Kidney (tissue), 14 donors: ENCODE results near the gene NFKBIZ. TPM values are rescaled to one million over a fixed set of nuclear protein-coding genes. Genes with fewer than 3 reads are reported as not detected.

ENCODE experiments used
- DNase-seq, 5 donors: peaks; one replicate each; pipeline ENCODE4 v3.0.0-alpha.2; 2013 to 2020
- FAIRE-seq: peaks from 2 replicates; lab custom pipeline; 2012; peaks lifted over from hg19 to GRCh38; lab: Jason Lieb, UNC
- H3K27ac ChIP-seq, 2 donors: one replicate each; pipeline ENCODE4 v1.7.0; 2013; ENCODE audit warnings: low read depth in 2 of 2, low read length in 2 of 2, inconsistent platforms in 1 of 2
- H3K27me3 ChIP-seq: one replicate; pipeline ENCODE4 v1.7.1; 2013; ENCODE audit warnings: low read length, inconsistent platforms; ENCODE audit not compliant: control insufficient read depth, insufficient read depth
- H3K36me3 ChIP-seq, 3 donors: one replicate each; pipeline versions ENCODE4 v1.7.0 to v1.7.1; 2013; ENCODE audit warnings: low read length in 3 of 3, control low read depth in 1 of 3, inconsistent platforms in 1 of 3; ENCODE audit not compliant: insufficient read depth in 3 of 3, control insufficient read depth in 2 of 3
- H3K4me1 ChIP-seq, 3 donors: one replicate each; pipeline versions ENCODE4 v1.7.0 to v1.7.1; 2013; ENCODE audit warnings: low read length in 3 of 3, inconsistent platforms in 1 of 3, low read depth in 1 of 3; ENCODE audit not compliant: control insufficient read depth in 2 of 3, insufficient read depth in 2 of 3
- H3K4me3 ChIP-seq, 3 donors: one replicate each; pipeline versions ENCODE4 v1.7.0 to v1.8.1; 2013; ENCODE audit warnings: low read length in 3 of 3, control low read depth in 1 of 3, inconsistent platforms in 1 of 3
- H3K9ac ChIP-seq, 3 donors: one replicate each; pipeline versions ENCODE4 v1.7.0 to v1.7.1; 2013; ENCODE audit warnings: low read length in 3 of 3, control low read depth in 1 of 3, inconsistent platforms in 1 of 3
- H3K9me3 ChIP-seq, 3 donors: one replicate each; pipeline versions ENCODE4 v1.7.0 to v1.7.1; 2013; ENCODE audit warnings: low read length in 3 of 3, control low read depth in 1 of 3, inconsistent platforms in 1 of 3; ENCODE audit not compliant: control insufficient read depth in 2 of 3, insufficient read depth in 1 of 3
- intact Hi-C: fragments of 100-400 bp; cut with DNase I; formaldehyde crosslinking; loops from one replicate; pipeline ENCODE4 v1.11.1; 2022
- polyA plus RNA-seq: library from polyadenylated mRNA; stranded (reverse); fragments of 350-450 nt; fragmentation: Illumina TruSeq; extraction: RNeasy Lipid Tissue Mini Kit (QIAGEN cat#74804); gene quantifications from one replicate; pipeline ENCODE4 v1.2.3, GENCODE V29; 2014; ENCODE audit warnings: low read depth, low replicate concordance; ENCODE audit not compliant: insufficient read depth
- total RNA-seq: library from RNA; stranded (reverse); fragmentation: NEBNext Ultra II Directional; extraction: Animal tissue kit (Norgen Biotek cat#: 25700); gene quantifications from one replicate; pipeline ENCODE4 v1.2.1, GENCODE V29; 2021
- TF ChIP-seq, protein P1 (sequence below): IDR thresholded peaks from 3 replicates; pipeline ENCODE4 v1.5.1; 2012; ENCODE audit warnings: mild to moderate bottlenecking, moderate library complexity, borderline replicate concordance; ENCODE audit not compliant: insufficient read depth; ENCODE audit errors: extremely low read depth
- donor health status: control.
- donor health status: control.
- donor health status: control.
- donor health status: control.
- donor health status: control.
- donor health status: DM: yes; HTN: yes; CAD: no.
- donor health status: Normal renal cell carcinoma (clear cell type).

NFKBIZ gene
- total and polyA plus RNA-seq, 2 donors from 2014 or later, result 6.7 to 196 TPM

DNA sequence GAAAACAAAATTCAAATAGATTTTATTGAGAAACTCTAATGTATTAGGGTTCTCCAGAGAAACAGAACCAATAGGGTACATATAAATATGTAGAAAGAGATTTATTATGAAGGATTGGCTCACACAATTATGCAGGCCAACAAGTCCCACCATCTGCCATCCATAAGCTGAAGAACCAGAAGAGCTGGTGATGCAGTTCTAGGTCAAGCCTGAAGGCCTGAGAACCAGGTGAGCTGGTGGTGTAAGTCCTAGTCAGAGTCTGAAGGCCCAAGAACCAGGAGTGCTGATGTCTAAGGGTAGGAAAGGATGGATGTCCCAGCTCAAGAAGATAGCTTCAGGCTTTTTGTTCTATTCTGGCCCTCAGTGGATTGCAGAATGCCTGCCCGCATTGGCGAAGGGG is 2.6 kb upstream of the NFKBIZ start:
- Histone ChIP-seq H3K36me3 (no peaks in the 10 kb centered on the region), H3K27ac (no peak overlapping the region), H3K27me3 (no peaks in the 10 kb centered on the region), H3K9me3 (no peaks in the 10 kb centered on the region), H3K9ac (no peak overlapping the region), H3K4me1 (peaks cover 0 to 3% (median 0%) of the 10 kb centered on the region in 3 donors), H3K4me3 (no peak overlapping the region)
- intact Hi-C loops, result no loop called here
- no peak for FAIRE-seq
- TF ChIP-seq, protein P1, sequence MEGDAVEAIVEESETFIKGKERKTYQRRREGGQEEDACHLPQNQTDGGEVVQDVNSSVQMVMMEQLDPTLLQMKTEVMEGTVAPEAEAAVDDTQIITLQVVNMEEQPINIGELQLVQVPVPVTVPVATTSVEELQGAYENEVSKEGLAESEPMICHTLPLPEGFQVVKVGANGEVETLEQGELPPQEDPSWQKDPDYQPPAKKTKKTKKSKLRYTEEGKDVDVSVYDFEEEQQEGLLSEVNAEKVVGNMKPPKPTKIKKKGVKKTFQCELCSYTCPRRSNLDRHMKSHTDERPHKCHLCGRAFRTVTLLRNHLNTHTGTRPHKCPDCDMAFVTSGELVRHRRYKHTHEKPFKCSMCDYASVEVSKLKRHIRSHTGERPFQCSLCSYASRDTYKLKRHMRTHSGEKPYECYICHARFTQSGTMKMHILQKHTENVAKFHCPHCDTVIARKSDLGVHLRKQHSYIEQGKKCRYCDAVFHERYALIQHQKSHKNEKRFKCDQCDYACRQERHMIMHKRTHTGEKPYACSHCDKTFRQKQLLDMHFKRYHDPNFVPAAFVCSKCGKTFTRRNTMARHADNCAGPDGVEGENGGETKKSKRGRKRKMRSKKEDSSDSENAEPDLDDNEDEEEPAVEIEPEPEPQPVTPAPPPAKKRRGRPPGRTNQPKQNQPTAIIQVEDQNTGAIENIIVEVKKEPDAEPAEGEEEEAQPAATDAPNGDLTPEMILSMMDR, result no peak
- DNase-seq, result no peak

DNA sequence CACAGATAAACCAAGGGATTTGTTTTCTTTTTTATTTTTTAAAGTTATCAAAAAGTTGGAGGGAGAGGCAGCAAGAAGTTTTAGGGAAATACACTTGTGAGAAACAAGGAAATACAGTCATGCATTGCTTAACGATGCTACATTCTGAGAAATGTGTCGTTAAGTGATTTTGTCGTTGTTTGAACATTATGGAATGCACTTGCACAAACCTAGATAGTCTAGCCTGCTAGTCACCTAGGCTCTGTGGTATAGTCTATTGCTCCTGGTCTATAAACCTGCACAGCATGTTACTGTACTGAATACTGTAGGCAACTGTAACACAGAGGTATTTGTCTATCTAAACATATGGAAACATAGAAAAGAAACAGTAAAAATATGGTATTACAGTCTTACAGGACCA is 2.0 kb upstream of the NFKBIZ start:
- TF ChIP-seq, protein P1, result no peak
- FAIRE-seq (no peak), DNase-seq (no peak)
- intact Hi-C loops, result no loop called here
- no peak overlapping the region for H3K9ac ChIP-seq
- H3K36me3 ChIP-seq, result peaks cover 0 to 3% (median 2%) of the 10 kb centered on the region in 3 donors
- H3K9me3 ChIP-seq, result no peaks in the 10 kb centered on the region
- H3K4me3 ChIP-seq, result no peak overlapping the region
- H3K27me3 ChIP-seq, result no peaks in the 10 kb centered on the region
- H3K27ac ChIP-seq, result no peak overlapping the region
- peaks cover 0 to 3% (median 0%) of the 10 kb centered on the region in 3 donors for H3K4me1 ChIP-seq

DNA sequence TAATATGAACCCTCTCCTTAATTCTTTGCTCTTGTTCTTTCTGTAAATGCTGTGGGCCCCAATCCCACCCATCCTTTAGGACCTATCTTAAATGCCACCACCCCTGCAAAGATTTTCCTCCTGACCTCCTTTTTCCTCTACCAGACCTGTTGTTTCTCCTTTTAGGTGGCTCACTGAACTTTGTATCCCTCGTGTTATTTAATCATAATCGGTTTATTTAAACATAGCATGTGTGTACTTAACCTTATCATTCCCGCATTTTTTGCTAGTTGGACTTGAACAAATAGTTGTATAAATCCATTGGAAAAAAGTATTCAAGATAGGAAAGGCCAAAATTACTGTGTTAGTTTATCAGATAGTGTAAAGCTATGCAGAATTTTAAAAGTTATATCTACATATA is 988 bp upstream of the NFKBIZ start:
- FAIRE-seq, result no peak
- no peaks in the 10 kb centered on the region for H3K9me3 ChIP-seq
- peaks cover 0 to 7% (median 0%) of the 10 kb centered on the region in 3 donors for H3K4me1 ChIP-seq
- peaks cover 0 to 12% (median 12%) of the 10 kb centered on the region in 3 donors for H3K36me3 ChIP-seq
- intact Hi-C loops, result no loop called here
- peak overlapping the region; percentile 94 to 99 for H3K27ac ChIP-seq
- no peak for DNase-seq
- H3K27me3 ChIP-seq, result no peaks in the 10 kb centered on the region
- peak overlapping the region in 2 of 3 donors; percentile 76 to 80 for H3K9ac ChIP-seq
- peak overlapping the region in 2 of 3 donors; percentile 64 to 65 for H3K4me3 ChIP-seq
- TF ChIP-seq, protein P1, result no peak
